GM19238 (cell line): ENCODE data around the gene PIGZ.
"Not testable (repeated sequence)": the region's sequence is repeated elsewhere in the genome, so short reads cannot be mapped to it uniquely, and the experiment has no call there.

Experiments
- DNase-seq: peaks from one replicate; pipeline ENCODE4 v3.0.0; 2011; ENCODE audit warnings: low spot score; ENCODE audit not compliant: insufficient read length

The PIGZ gene

DNA sequence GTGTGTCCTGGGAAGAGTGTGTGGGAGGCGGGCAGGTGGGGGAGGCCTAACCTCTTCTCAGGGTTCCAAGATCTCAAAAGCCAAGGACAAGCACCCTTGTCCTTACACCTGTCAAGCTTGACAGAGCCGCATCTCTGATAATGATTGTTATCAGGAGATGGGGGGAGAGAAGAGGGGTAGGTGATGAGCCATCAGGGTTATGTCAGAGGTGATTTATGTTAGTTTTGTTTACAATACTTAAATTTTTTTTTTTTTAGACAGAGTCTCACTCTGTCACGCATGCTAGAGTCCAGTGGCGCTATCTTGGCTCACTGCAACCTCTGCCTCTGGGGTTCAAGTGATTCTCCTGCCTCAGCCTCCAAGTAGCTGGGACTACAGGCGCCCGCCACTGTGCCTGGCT is 18.9 kb downstream of the PIGZ start:
- no peak for DNase-seq

DNA sequence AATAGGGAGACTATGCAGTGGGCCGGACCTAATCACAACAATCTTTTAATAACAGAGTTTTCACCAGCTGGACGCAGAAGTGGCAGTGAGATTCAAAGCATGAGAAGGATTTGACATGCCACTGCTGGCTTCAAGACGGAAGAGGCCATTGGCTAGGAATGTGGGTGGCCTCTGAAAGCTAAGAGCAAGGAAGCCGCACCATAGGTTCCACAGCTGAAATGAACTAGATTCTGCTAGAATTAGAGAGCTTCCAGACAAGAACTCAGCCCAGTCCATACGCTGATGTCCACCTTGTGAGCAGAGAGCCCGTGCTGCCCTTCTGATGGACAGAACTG is 19.4 kb downstream of the PIGZ start:
- DNase-seq, result no peak

DNA sequence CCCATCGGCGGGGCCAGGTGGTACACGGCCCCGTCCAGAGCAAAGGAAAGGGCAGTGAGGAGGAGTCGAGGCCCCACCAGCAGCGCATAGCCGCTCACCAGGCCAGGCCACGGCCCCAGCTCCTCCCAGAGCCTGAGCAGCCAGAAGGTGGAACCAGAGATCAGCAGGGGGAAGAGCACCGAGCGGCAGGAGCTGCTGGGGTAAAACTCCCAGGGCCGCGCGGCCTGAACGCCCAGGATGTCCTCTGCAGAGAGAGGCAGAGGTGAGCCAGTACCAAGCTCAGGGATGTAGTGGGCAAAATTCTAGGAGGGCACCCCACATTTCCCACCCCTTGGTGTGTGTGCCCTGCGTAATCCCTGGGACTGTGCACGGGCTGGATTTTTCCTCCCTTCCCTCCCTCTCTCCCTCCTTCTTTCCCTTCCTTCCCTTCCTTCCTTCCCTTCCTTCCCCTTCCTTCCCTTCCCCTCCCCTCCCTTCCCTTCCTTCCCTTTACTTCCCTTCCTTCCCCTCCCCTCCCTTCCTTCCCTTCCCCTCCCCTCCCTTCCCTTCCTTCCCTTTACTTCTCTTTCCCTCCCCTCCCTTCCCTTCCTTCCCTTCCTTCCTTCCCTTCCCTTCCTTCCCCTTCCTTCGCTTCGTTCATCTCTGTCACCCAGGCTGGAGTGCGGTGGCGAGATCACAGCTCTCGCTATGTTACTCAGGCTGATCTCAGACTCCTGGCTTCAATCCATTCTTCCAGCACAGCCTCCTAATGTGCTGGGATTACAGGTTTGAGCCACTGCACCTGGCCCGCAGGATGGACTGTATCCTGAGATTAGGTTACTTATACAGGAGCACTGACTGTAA is 20.0 kb downstream of the PIGZ start:
- DNase-seq, result no peak

DNA sequence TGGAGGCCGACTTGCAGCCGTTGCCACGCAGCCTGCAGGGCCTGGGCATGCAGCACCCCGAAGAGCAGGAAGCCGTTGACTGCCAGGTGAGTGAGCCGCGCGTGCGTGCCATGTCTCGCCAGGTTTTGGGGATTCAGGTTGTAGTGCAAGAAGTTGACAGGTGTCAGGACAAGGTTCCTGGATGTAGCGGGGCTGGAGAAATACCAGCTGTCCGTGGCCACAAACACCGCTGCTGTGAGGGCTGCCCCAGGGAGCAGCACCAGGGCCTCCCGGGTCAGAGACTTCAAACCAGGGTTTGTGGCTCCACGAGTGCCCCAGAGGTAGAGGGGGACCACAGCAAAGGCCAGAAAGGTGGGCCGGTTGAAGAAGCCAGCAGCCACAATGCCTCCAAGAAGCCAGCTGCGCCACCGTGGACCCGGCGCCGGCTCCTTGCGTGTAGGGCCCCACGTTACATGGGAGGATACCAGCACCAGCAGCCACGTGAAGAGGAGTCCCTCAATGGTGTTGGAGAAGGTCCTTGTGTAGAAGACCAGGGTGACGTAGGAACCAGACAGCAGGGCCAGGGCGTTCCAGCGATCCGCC is 20.7 kb downstream of the PIGZ start:
- DNase-seq, result no peak

DNA sequence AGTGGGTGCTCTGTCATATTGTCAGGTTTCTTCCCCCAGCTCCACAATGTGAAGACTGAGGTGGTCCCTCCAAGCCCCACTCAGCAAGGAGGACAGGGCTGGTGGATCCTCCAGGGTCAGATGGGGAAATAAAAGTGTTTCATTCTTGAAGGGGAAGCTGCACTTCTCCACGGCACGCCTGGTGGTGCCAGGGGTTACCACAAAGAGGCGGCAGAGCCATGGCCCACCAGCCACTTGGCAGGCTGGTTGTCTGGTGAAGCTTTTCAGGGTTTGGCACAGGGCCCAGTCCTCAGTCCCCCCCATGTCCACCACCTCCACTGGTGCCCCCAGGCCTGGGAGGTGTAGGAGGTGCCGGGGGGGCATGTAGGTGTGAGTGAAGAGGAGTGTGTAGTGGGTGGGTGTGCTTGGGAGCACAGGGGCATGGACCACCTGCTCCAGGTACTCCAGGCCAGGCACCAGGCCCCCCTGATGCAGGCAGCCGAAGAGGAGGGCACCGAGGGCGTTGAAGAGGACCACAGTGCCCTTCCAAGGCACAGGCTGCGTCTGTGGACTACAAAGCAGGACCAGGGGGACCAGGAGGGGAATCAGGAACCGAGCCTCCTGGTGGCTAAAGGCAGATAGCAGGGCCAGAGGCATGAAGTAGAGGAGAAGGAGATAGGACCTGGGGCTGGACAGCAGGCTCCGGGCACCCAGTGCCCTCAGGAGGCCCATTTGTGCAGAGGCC is 21.3 kb downstream of the PIGZ start:
- DNase-seq, result no peak

DNA sequence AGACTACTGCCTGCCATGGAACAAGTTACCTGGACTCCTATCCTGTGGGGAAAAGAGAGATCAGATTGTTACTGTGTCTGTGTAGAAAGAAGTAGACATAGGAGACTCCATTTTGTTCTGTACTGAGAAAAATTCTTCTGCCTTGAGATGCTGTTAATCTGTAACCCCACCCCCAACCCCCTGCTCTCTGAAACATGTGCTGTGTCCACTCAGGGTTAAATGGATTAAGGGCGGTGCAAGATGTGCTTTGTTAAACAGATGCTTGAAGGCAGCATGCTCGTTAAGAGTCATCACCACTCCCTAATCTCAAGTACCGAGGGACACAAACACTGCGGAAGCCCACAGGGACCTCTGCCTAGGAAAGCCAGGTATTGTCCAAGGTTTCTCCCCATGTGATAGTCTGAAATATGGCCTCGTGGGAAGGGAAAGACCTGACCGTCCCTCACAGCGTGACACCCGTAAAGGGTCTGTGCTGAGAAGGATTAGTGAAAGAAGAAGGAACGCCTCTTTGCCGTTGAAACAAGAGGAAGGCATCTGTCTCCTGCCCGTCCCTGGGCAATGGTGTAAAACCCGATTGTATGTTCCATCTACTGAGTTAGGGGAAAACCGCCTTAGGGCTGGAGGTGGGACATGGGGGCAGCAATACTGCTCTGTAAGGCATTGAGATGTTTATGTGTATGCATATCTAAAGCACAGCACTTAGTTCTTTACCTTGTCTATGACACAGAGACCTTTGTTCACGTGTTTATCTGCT is 24.4 kb downstream of the PIGZ start:
- DNase-seq, result not testable (repeated sequence)

DNA sequence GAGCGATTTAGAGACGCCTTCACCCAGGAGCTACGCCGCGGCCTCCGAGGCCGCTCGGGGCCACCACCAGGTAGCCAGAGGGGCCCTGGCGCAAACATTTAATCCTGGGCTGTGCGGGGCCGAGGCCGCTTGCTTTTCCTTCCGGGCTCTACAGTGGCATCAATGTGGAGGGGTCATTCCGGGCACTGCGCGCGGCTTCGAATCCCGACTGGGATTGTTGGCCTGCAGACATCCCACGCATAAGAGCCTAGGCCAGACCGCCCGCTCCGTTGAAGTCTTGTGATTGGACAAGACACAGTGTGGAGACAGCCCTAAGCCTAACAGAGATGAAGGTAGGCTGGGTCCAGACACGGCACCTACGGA is 25.7 kb downstream of the PIGZ start:
- DNase-seq, result no peak

DNA sequence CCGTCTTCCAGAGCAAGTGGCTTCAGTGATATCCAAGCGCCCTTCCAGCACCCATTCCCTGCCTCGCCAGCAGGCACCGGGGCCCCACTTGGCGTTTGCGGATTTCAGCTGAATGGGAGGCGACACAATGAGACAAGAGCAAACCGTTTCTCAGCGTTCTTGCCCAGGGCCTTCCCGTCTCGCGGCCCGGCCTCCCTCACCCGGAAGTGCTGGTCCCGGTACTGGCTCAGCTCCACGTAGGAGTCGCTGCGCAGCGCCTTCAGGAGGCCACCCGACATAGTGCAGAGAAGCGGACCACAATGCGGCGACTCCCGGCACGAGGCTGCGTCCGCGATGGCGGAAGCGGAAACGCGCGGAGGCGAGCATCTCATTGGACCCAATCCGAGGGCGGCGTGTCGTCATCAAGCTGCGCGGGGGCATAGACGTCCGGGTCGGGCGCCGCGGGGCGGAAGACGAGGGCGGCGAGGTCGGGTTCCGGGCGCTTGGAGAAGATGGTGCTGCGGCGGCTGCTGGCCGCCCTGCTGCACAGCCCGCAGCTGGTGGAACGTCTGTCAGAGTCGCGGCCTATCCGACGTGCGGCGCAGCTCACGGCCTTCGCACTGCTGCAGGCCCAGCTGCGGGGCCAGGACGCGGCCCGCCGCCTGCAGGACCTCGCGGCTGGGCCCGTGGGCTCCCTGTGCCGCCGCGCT is 26.3 kb downstream of the PIGZ start, which contains the start of gene NCBP2:
Gene NCBP2 (minus strand): TSS at position 303 of the 689 bp plus-strand sequence. CDS start 25 bp downstream, at position 278.
- peak; percentile 92 for DNase-seq

DNA sequence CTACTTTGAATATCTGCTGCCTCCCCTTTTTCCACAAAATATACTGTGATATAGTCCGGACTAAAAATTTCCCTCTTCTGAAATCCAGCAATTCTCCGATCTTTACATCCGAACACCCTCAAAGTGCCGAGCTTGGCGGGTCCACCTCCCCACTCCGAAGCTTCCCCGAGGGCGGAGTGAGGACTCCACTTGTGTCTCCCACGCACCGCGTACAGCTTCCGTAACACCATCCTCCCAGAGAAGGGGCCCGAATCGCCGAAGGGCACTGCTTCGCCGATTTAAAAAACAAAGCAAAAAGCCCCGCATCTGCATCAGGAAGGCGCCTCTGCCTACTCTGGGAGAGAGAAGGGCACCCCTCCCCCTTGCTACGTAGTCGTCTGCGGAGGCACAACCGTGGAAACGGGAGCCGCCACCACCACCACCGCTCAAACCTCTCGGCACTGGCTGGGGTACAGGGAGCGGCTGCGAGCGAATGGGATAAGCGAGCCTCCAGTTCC is 26.9 kb downstream of the PIGZ start:
- peak; percentile 39 for DNase-seq

DNA sequence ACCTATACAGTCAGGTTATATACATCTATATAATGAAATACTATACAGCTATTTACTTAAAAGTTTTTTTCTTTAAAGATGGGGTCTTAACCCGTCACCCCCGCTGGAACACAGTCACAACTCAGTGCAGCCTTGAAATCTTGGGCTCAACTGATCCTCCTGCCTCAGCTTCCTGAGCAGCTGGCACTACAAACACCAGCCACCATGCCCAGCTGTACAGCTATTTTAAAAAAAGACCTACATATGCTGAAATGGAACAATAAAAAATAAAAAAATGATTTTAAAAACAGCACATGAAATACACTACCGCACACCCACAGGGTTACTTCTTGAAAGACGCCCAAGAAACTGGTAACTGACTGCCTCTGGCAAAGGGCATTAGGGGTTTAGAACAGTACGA is 30.1 kb downstream of the PIGZ start:
- no peak for DNase-seq

DNA sequence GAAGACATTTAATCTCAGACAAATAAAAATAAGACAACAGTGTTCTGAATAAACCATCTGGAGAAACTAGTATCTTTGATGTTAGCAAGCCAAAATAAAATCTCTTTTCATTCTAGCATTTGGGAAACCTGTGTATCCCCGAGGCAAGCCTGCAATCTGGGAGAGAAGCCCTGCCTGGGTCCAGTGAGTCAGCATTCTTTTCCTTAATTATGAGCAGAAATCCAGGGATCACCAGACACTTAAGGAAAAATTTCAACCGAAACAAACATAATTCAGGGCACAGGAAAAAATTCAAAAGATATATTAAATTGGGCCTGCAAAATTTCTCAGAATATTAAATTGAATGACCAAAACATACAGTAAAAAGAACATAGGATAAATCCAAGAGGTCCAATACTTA is 30.5 kb downstream of the PIGZ start:
- no peak for DNase-seq

DNA sequence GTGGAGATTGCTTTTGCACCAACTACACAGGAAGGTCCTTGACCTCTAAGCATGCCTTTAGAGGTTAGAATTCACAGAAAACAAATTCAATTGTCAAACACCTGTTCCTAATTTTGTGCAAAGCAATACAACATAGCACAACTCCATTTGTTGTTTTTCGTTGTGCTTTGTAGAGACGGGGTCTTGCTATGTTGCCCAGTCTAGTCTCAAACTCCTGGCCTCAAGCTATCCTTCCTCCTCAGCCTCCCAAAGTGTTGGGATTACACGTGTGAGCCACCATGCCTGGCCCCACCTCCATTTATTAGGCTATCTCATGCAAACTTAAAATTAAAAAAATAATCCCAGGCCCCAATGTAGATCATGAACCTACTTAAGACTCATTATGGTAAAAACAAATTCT is 32.3 kb downstream of the PIGZ start:
- DNase-seq, result no peak

DNA sequence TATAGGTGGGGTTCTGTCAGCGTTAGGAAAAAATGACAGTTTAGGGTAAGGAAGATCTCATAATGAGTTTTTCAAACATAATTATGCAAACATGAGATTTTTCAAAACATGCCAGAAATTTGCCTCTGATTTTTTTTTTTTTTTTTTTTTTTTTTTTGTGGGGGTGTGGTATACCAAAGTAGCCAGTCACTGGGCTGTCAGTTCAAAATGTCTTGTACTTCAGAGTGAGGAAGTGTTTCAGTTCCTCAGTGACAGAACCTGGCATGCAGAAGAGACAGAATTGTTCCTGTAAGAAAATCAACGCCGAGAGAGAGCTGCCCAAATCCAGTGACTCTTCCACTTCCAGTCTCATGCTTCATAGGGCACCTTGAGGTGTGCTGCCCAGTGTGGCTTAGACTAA is 36.0 kb downstream of the PIGZ start:
- no peak for DNase-seq

DNA sequence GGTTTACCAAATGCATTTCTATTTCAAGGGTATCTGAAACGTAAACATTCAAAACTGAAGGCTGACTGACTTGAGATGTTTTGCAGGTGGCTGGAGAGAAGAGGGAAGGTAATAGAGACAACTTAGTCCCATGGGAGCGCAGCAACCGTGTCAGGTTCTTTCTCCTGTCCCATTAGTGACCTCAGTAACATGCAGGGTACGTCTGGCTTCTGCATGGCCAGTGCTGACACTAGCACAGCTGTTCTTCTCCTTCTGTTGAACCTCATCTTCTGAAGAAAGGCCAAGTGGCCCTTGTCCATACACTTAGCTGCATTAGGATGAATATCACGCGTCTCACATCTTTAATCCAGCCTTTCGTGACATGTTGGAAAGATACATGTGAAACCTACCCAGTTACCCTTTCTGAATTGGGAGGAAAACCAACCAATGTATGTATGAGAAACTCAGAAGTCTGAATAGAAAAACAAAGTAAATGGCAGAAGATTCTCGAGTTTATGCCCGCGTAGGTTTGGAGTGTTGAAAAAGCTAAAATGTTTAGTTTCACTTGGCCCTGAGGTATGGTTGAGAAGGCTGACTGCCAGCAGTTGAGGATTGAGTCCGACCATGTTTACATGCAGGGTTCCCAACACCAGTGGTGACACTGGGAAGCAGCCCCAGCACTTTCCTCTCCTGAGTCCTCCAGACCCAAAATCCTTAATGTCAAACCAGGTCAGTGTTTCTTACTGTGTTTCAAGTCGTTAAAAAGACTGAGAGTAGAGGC is 36.6 kb downstream of the PIGZ start:
- DNase-seq, result no peak

DNA sequence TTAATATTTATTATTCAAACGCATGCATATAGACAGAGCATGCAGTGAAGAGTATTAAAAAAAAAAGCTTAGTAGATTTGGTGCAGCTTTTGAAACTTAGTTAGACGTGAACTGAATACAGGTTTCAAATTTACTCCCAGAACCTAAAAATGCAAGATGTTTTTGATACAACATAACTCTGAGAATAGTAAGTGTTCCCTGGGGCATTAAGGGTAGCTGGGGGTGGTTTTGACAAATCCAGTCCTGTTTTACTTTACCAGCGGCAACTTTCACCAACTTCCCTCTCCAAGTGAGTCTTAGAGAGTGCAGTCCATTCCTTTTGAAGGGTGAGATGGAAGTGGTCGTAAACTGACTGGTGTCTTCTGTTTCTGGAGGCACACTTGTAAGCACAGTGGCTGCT is 37.5 kb downstream of the PIGZ start:
- DNase-seq, result no peak

DNA sequence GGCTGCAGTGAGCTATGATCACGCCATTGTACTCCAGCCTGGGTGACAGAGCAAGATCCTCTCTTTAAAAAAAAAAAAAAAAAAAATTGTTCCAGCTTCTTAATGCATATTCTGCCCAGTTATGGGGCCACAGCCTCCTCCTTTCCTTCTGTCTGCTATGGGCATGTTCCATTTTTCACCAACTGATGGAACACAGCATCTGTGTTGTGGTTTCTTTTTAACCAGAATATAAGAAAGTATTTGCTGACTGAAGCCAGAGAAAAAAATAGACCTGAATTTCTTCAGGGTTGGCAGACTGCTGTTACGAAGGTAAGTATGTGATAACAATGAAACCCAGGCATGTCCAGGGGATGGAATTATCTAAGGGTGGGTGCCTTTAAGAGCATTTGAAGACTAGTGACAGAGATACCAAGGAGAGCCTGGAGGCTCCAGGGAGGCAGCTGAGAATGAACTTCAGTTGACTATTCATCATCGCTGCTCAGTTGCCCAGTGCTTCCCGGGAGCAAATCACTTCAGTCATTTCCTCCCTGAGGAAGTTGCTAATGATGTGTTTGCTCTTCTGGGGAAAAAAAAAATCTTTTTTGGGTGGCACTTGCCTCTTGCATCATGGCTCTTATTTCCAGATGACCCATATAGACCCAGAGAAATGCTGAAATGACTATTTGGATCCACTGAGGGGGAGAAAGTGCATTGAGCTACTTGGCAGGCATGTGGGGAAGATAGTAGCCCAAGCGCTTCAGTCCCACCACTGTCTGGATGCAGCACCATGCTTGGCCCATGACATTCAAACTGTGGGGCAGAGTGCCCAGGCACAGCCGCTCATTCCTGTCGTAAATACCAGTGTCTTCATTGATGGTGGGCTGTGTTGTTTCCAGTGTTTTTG is 40.8 kb downstream of the PIGZ start:
- no peak for DNase-seq

DNA sequence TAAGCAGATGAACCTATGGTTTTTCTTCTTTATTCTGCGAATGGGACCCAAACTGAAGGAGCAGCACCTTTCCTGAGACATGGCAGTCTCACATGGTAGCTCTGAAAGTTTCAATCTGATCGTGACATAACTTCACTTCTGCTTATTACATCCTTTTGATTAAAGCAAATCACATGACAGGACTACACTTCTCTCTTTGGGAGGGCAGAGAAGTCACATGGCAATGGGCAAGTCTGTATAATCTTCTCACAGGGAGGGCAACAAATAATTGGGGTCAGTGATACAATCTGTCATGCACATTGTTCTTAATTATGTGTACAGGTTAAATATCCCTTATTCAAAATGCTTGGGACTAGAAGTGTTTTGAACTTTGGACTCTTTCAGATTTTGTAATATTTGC is 47.9 kb downstream of the PIGZ start:
- DNase-seq, result no peak

DNA sequence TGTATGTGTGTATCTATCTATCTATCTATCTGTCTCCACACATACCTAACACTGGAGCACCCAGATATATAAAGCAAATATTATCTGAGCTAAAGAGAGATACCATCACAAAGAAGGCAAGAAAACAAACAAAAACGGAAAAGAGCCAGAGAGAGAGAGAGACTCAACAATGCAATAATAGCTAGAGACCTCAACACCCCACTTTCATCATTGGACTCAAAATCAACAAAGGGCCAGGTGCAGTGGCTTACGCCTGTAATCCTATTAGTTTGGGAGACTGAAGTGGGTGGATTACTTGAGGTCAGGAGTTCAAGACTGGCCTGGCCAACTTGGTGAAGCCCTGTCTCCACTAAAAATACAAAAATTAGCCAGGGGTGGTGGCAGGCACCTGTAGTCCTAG is 49.7 kb downstream of the PIGZ start:
- DNase-seq, result no peak

DNA sequence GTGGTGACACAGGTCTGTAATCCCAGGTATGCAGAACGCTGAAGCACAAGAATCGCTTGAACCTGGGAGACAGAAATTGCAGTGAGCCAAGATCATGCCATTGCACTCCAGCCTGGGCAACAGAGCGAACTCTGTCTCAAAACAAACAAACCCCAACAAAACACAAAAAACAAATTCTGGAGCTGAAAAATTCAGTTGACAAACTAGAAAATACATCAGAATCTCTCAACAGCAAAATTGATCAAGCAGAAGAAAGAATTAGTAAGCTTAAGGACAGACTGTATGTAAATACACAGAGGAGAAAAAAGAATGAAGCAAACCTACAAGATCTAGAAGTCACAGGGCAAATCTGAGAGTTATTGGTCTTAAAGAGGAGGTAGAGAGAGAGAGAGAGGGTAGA is 51.6 kb downstream of the PIGZ start:
- no peak for DNase-seq
